Kasumi-1 (cell line): ENCODE measurements around the gene MTHFSD.

ENCODE experiments used
- DNase-seq, 2 experiments: peaks; one replicate each; lab custom pipeline; 2025; lab: John Stamatoyannopoulos, UW

MTHFSD gene

GRCh38 chr16:86550281-86550680 is 4.8 kb downstream of the MTHFSD start:
- DNase-seq = no peak

- DNase-seq = no peak
Measured at GRCh38 chr16:86549893-86550190, 5.2 kb downstream of the MTHFSD start.

- DNase-seq = no peak
Measured at GRCh38 chr16:86549076-86549892, 5.8 kb downstream of the MTHFSD start.

- DNase-seq = no peak
Measured at GRCh38 chr16:86547286-86547685, 7.7 kb downstream of the MTHFSD start.

GRCh38 chr16:86546638-86547013 is 8.4 kb downstream of the MTHFSD start:
- no peak for DNase-seq

- DNase-seq = no peak
Measured at GRCh38 chr16:86545954-86546637, 8.9 kb downstream of the MTHFSD start.

- DNase-seq = no peak
Measured at GRCh38 chr16:86545481-86545880, 9.6 kb downstream of the MTHFSD start.

- DNase-seq = no peak
Measured at GRCh38 chr16:86542756-86543750, 12.0 kb downstream of the MTHFSD start.

GRCh38 chr16:86541560-86541959 is 13.5 kb downstream of the MTHFSD start:
- no peak for DNase-seq

- no peak for DNase-seq
Measured at GRCh38 chr16:86540894-86541293, 14.1 kb downstream of the MTHFSD start.

GRCh38 chr16:86538196-86538780 is 16.7 kb downstream of the MTHFSD start:
- DNase-seq = no peak

- no peak for DNase-seq
Measured at GRCh38 chr16:86537486-86537885, 17.5 kb downstream of the MTHFSD start.

GRCh38 chr16:86536621-86537020 is 18.4 kb downstream of the MTHFSD start:
- no peak for DNase-seq

GRCh38 chr16:86534779-86535615 is 20.0 kb downstream of the MTHFSD start:
- no peak for DNase-seq

GRCh38 chr16:86533767-86534351 is 21.2 kb downstream of the MTHFSD start:
- no peak for DNase-seq

- no peak for DNase-seq
Measured at GRCh38 chr16:86533076-86533475, 22.0 kb downstream of the MTHFSD start.

GRCh38 chr16:86532526-86532815 is 22.6 kb downstream of the MTHFSD start:
- no peak for DNase-seq

- no peak for DNase-seq
Measured at GRCh38 chr16:86531641-86532525, 23.2 kb downstream of the MTHFSD start.

- no peak for DNase-seq
Measured at GRCh38 chr16:86531191-86531545, 23.9 kb downstream of the MTHFSD start.
